HS-5 (cell line): ENCODE results near the gene CCIN.

ENCODE experiments used
- DNase-seq: peaks from one replicate; pipeline ENCODE4 v3.0.0-alpha.2; 2012; ENCODE audit warnings: low read depth

Gene CCIN

DNA sequence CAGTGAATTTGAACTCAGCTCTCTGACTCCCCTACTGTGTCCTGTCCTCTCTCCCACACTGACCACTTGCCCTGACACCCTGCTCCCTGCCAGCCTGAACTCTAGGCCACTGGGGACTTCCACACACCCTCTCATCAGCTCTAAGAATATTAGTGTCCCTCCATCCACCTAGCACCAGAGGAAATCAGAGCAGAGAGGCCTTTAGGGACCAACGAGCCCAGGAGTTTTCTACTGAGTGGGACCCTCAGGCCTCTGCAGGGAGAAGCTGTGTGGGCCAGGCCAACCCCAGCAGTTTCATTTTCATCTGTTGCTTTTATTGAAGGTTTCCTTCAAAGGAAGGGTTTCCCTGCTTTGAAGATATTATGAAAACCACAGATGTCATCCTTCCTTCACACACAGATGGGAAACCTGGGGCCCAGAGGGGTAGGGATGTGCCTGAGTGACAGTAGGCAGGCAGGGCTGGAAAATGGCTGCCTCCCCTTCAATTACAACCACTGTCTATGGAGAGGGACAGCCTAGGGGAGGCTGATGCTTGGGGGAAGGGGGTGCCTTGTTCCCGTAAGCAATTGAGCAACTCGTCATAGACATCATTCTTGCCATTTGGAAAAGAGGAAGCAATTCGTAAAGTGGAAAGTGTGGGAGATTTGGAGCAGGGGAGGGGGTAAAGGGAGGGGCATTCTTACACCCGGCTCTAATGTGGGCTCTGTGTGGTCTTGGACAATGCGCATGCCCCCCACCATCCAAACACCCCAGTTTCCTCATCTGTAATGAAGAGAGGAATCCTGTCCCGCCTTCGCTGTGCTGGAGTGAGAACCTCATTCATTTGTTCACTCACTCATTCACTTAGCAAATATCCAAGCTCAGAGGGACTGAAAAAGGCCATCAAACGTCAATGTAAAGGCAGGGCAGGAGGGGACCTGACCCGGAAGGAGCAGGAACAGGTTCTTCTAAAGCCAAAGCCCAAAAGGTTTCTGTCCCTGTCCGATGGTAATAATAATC is 28.8 kb upstream of the CCIN start:
- no peak for DNase-seq

DNA sequence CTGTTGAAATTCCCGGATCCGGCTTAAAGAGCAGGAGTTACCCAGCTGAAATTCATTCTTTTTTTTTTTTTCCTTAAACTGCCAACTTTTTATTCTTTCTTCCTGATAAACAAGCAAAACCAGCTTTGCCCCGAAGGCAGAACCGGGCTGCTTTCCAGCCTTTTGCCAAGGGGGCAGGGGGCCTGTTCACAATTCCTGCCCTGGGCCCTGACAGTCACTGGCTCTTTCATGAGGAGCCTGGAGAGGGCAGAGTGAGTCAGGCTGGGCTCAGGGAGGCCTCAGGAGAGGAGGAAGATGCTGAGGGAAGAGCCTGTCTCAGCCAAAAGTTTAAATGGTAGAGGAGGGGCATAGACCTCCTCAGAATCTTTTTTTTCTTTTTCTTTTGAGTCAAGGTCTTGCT is 27.9 kb upstream of the CCIN start:
- DNase-seq = no peak

DNA sequence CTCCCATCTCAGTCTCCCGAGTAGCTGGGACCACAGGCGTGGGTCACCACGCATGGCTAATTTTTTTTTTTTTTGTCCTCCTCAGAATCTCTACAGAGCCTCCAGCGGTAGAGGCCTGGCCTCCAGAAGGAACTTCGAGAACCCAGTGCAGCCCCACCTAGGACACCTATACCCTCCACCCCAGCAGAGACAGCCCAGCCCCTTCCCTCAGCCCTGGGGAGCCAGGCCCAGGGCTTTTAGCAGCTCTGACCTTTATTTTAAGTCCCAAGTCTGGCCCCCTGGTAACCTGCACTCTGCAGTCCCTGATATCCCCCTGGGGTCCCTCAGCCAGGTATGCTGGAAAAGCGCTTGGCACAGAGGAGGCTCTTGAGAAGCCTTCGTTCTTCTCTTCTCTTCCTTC is 27.4 kb upstream of the CCIN start:
- DNase-seq = no peak

DNA sequence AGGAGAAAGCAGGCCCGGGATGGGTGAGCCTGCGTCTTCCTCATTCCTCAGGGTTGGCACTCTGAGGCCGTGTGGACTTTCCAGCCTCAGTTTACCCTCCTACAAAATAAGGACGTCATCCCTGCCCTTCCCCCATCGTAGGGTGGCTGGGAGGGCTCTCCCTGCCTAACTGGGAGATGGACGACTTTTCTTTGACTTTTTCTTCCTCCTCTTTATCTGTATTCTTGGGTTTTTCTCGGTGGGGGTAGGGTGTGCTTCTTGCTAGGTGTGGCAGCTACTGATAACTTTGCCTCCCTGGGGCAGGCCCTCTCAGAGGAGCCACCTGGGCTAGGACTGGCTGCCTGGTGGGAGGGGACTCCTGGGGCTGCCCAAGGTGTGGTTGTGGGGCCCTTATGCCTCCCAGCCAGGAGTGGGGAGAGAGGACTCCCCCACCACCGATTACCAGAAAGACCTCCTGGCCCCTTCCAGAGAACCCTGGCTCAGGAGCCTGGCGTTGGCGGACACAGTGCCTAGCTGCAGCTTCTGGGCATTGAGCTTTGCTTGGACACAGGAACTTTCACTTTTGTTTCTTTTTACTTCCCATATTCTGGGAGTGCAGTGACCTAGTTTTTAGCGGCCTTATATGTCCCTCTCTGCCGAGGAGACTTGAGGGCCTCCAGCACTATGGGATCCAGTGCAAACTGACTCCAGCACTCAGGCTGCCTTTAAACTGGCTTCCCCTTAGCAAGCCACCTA is 26.5 kb upstream of the CCIN start:
- no peak for DNase-seq

DNA sequence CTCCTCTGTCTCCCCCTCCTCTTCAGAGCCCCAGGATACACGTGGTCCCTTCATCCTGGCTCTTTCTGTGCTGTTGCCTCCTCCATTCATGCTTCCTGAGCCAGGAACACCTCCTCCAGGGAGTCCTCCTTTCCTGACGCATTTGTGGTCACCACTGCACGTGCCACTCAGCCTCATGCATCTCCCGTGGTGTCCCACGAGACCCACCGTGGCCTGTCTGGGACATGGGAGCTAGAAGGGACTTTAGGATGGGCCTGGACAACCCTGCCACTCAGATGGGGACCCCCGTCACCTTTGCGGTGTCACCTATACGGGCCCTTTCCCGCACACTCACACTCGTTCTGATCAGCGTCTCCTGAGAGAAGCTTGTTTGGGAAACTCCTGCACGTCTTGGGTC is 25.9 kb upstream of the CCIN start:
- no peak for DNase-seq

DNA sequence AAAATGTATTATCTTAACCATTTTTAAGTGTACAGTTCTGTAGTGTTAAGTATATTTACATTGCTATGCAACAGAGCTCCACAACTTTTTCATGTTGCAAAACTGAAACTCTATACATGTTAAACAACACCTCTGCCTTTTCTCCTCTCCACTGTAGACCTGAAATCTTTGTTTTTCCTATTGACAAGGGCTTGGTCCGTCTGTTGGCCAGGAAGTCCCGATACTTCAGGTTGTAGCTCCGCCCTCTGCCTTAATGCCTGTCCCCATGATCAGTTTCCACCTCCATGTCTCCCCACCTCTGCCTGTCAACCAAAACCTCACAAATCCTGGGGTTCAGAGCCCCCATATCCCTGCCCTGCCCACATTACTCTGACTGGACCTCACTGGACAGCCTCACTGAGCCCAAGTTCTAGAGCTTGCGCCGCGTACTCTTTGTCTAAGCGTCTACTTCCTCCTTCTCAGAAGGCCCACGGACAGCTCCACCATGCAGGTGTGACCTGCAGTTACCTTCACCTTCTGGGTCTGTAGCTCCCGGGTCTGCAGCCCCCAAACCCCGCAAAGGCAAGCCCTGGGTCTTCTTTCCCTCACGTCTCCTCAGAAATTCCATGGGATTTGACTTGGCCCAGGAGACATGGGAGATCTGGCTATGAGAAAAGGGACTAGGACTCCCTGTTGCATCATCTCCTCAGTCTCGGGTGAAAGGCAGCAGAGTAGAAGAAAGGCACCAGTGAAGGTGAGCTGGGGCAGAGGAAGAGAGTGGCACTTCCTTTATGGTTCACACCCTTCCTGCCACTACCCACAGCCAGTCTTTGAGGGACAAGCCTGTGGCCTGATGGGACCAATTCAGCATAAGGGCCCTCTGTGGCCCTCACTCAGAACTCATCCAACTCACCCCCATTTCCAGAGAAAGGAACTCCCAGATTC is 24.6 kb upstream of the CCIN start:
- DNase-seq = no peak

DNA sequence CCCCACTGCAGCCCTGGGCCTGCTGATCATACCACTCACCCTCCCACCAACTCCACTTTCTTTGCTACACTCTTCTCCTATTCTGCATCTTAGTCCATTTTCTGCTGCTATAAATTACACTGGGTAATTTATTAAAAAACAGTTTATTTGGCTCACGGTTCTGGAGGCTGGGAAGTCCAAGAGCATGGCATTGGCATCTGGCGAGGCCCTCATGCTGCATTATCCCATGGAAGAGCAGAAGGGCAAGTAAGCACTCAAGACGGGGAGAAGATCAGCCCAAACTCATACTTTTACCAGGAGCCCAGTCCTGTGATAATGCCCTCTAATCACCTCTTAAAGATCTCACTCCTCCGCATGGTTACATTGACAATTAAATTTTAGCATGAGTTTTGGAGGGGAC is 23.2 kb upstream of the CCIN start:
- DNase-seq = no peak

DNA sequence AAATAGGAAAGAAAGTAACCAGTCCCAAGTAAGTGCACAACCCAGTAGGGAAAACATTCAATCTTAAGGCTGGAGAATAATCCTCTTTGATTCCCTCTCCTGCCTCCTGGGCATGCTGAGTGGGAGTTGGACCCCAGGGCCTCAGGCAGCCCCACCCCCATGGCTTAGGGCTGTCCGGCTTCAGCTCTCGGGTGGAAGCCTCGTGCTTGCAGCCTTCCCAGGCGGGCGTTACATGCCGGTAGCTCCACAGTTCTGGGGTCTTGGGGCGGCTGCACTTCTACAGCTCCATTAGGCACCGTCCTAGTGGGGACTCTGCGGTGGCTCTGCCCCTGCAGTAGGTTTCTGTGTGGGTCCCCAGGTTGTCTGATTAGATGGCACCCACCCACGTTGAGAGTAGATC is 22.5 kb upstream of the CCIN start:
- no peak for DNase-seq

DNA sequence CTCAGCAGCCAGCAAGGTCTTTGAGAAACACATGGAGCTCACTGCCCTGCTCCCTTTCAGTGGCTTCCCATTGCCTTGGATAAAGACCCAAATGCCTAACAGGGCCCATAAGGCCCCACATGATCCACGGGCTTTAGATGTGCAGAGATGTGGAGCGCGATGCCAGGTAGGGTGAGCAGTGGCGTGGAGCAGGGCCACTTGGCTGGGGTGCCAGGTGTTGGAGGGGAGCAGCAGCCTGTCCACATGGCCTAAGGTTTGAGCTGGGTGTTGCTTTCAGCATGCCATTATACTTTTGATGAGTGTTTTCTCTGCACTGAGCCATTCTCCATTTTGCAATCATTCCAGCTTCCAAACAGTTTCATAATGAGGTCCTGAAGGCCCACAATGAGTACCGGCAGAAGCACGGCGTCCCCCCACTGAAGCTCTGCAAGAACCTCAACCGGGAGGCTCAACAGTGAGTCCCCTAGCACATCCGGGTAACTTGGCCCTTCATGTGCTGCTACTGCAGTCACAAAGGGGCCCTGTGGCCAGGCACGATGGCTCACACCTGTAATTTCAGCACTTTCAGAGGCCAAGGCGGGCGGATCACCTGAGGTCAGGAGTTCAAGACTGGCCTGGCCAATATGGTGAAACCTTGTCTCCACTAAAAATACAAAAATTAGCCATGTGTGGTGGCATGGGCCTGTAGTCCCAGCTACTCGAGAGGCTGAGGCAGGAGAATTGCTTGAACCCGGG is 21.6 kb upstream of the CCIN start:
- DNase-seq = no peak

DNA sequence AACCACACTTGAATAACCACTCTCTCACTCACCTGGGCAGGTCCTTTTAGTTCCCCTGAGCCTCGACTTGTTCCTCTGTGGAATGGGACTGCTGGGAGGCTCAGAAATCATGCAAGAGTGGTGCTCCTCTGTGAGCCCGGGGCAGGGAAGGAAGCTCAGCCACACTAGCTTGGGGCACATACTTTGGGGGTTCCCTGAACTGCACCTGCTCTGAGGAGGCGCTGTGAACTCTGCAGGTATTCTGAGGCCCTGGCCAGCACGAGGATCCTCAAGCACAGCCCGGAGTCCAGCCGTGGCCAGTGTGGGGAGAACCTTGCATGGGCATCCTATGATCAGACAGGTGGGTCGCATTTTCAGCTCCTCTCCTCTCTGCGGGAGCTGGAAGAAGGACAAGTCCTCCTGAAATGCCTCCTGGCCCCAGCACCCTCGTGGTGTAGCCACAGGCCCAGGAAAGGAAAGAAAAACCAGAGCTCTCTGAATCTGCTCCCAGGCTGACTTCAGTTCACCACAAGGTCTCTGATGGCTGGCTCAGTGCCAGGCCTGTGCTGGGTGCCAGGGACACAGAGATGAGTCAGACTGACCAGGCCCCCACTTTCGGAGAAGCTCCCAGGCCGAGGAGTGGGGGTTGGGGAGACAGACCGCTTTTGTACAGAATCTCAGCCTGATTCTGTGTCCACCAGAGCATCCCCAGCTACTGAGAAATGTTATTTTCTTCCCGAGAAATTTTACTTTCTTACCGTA is 20.7 kb upstream of the CCIN start:
- DNase-seq = peak; percentile 91

DNA sequence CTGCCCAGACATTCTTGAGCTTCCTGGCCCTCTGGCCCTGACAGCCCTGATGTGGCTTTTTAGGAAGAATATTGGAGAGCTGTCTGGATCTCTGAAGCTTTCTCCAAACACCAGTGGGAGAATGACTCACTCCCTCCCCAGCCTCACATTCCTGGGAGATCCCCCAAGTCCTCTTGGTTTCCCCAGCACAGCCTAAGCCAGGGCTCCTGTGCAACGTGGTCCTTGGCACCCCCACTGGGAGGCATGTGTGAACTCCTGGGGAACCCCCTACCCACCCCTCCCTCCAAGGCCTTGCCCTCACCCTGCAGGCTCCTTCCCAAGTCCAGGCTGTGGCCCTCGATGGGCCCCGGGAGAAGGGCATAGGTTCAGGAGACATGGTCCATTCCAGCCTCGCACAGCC is 20.0 kb upstream of the CCIN start:
- DNase-seq = no peak

DNA sequence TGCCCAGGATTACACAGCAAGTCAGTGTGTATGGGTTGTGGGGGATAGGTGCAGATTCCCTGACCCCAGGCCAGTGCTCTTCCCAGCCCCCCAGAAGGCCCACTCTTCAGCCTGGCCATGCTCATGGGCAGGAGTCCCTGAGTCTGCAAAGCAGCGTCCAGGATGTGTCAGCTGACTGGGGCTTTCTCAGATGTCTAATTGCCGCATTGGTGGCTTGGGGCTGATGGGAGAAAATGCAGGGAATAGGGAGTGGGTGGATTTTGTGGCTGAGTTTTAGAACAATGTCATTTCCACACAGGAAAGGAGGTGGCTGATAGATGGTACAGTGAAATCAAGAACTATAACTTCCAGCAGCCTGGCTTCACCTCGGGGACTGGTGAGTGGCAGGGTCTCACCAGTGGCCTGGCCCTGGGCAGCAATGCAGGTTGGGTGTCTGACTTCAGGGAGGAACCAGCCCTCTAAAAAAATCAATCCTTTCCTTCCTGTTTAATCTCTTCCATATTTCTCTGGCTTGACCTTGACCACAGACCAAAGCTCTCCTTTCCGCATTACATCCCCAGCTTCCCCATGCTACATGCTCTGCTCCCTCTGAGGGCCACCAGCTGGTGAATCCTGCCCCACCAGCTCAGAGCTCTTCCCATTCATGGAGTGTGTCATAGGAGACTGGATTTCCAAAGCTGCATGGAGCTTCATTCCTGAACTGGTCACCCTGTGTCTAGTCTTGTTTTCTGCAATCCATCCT is 18.4 kb upstream of the CCIN start:
- no peak for DNase-seq

DNA sequence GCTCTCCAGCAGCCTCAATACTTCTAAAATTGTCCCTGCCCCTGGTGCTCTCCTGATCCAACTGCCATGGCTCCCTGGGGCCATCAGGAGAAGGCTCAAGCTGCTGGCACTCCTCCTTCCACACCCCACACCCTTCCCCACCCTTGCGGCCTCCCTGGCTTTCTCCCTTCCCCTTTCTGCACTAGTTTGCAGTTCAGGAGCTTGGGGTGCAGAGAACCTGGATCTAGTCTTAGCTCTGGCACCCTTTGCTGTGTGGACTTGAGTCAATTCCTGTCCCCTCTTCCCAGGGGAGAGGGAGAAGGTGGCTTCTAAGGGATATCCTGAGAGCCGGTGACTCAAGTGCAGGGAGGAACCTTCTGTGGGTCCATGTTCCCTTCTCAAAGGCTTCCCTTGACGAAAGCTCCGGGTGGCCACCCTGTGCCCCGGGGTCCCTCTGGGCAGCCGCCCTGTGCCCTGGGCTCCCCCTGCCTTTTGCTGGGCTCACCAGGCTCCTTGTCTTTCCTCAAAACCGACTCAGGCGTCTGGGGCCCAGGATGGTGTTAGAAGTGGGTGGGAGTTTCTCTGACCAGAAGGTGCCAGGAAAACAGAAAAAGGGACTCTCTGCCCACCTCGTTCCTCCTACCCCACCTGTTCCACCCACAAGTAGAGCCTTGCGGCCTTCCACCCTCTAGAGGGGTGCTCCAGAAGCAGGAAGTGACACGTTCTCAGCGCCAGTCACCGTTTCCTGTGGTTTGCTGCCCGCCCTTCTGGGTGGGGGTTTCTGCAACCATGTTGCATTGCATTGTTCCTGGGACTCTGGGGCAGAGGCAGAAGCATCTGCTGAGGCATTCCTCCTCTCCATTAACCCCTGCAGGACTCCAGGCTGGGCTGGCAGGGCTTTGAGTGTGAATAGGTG is 17.6 kb upstream of the CCIN start:
- peak; percentile 64 for DNase-seq

DNA sequence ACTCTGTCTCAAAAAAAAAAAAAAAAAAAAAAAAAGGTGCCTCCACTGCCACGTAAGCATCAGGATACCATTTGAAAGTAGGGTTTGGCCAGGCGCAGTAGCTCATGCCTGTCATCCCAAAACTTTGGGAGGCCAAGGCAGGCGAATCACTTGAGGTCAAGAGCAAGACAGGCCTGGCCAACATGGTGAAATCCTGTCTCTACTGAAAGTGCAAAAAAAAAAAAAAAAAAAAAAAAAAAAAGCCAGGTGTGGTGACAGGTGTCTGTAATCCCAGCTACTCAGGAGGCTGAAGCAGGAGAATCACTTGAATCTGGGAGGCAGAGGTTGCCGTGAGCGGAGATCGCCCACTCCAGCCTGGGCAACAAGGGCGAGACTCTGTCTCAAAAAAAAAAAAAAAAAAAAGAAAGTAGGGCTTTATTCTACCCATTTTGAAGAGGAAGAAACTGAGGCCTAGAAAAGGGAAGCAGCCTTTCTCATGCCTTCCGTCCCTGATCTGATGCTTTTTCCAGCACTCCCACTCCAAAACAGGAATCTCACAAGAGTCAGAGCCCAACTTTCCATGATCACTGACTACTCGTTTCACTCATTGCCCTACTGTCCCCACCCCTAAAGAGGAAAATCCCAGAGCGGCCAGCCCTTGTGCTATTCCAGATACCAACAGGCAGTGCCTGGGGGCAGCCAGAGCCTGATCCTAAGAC is 16.3 kb upstream of the CCIN start:
- no peak for DNase-seq

DNA sequence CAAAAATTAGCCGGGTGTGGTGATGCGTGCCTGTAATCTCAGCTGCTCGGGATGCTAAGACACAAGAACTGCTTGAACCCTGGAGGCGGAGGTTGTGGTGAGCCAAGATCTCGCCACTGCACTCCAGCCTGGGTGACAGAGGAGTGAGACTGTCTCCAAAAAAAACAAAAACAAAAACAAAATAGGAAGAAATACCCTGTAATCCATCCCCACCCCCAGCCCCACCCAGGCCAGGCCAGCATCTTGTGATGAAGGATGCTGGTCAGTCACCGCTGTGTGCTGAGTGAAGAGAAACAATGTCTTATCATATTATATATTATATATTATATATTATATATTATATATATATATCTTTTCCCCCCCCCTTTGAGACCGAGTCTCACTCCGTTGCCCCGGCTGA is 15.4 kb upstream of the CCIN start:
- no peak for DNase-seq

DNA sequence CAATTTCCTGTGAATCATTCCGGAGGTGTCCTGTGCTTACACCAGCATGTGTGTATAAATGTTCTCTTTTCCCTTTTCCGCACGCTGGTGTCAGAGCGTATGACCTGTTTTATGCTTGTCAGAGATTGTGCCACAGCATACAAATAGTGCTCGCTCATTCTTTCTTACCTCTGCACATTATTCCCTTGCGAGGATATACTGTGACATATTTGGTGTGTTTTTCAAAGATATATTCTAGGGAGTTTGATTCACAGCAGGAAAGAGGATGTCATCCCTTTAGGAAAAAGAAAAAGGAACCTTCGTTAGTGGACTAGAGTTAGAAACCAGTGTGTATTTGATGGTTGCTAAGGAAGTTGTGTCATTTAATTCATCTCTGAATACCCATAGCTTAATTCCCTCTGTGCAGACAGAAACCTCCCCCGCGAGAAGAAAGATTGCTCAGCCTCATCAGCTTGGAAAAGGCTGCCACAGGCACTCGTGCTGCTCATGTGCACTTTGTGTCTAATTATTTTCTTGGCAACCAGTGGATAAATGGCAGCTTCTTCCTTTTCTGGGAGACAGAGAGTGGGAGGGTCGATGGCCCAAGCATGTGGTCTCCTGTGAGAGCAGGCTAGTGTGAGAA is 14.7 kb upstream of the CCIN start:
- no peak for DNase-seq

DNA sequence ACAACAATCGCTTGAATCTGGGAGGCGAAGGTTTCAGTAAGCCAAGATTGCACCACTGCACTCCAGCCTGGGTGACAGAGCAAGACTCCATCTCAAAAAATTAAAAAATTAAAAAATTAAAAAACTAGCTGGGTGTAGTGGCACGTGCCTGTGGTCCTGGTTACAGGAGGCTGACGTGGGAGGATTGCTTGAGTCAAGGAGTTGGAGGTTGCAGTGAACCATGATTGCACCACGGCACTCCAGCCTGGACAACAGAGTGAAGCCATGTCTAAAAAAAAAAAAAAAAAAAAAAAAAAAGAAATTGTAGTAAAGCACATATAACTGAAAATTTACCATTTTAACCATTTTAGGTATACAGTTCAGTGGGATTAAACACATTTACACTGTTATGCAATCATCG is 13.1 kb upstream of the CCIN start:
- no peak for DNase-seq

DNA sequence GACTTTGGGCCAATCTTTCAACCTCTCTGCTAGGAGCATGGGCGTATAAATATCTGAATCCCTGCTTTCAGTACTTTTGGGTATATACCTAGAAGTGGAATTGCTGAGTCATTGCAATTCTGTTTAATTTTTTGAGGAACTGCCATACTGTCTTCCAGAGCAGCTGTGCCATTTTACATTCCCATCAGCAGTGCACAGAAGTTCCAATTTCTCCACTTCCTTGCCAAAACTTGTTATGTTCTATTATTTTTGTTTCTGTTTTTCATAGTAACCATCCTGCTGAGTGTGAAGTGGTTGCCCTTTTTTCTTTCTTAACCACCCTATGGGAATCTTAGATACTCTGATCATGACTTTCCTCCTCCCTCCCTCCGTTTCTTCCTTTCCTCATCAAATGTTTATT is 11.1 kb upstream of the CCIN start:
- DNase-seq = no peak
